ENCODE data around the gene SCN3B.

SCN3B gene

GRCh38 chr11:123584737-123585136, 69.7 kb downstream of the SCN3B start:
- H3K79me2 ChIP-seq (ENCODE audit: insufficient read depth, low read length) = no peaks in the 10 kb centered on the region
- no peaks in the 10 kb centered on the region for H3K27me3 ChIP-seq (ENCODE audit: insufficient read depth, low read length)

GRCh38 chr11:123584186-123584585, 70.2 kb downstream of the SCN3B start:
- TF ChIP-seq CTCF (IDR thresholded peaks at IDR 0.05; ENCODE audit: low read length) (no peak), EZH2 (IDR thresholded peaks at IDR 0.05; ENCODE audit: borderline replicate concordance, low read length) (no peak)
- no peak overlapping the region for H3K4me3 ChIP-seq (ENCODE audit: low read depth, low read length, poor library complexity, severe bottlenecking)
- no peak overlapping the region for H3K4me2 ChIP-seq (ENCODE audit: low read length)
- no peak overlapping the region for H2AFZ ChIP-seq (ENCODE audit: low read length)
- no peak overlapping the region for H3K27ac ChIP-seq (ENCODE audit: low read depth, low read length, poor library complexity, severe bottlenecking)
- no peaks in the 10 kb centered on the region for H3K4me1 ChIP-seq (ENCODE audit: insufficient read depth, low read length, severe bottlenecking)
- no peak overlapping the region for H3K9ac ChIP-seq (ENCODE audit: low read length)
- no peaks in the 10 kb centered on the region for H3F3A ChIP-seq (ENCODE audit: insufficient read depth, low read length)
- H3K27me3 ChIP-seq (ENCODE audit: insufficient read depth, low read length) = no peaks in the 10 kb centered on the region
- no peaks in the 10 kb centered on the region for H3K9me2 ChIP-seq (ENCODE audit: low read depth, low read length)
- H3K9me3 ChIP-seq (ENCODE audit: low read length) = no peaks in the 10 kb centered on the region
- H3K36me3 ChIP-seq (ENCODE audit: insufficient read depth, low read length) = no peaks in the 10 kb centered on the region
- no peaks in the 10 kb centered on the region for H4K20me1 ChIP-seq (ENCODE audit: insufficient read depth, low read length)
- H3K79me2 ChIP-seq (ENCODE audit: insufficient read depth, low read length) = no peaks in the 10 kb centered on the region

More at GRCh38 chr11:123584737-123585136, 69.7 kb downstream of the SCN3B start:
- Histone ChIP-seq H3K9ac (ENCODE audit: low read length) (no peak overlapping the region), H3K9me3 (ENCODE audit: low read length) (no peaks in the 10 kb centered on the region), H3K4me3 (ENCODE audit: low read depth, low read length, poor library complexity, severe bottlenecking) (no peak overlapping the region), H3K4me2 (ENCODE audit: low read length) (no peak overlapping the region), H3K4me1 (ENCODE audit: insufficient read depth, low read length, severe bottlenecking) (no peaks in the 10 kb centered on the region), H3K9me2 (ENCODE audit: low read depth, low read length) (no peaks in the 10 kb centered on the region), H3K27ac (ENCODE audit: low read depth, low read length, poor library complexity, severe bottlenecking) (no peak overlapping the region), H2AFZ (ENCODE audit: low read length) (no peak overlapping the region), H3K36me3 (ENCODE audit: insufficient read depth, low read length) (no peaks in the 10 kb centered on the region), H3F3A (ENCODE audit: insufficient read depth, low read length) (no peaks in the 10 kb centered on the region), H4K20me1 (ENCODE audit: insufficient read depth, low read length) (no peaks in the 10 kb centered on the region)
- TF ChIP-seq CTCF (IDR thresholded peaks at IDR 0.05; ENCODE audit: low read length) = no peak
- TF ChIP-seq EZH2 (IDR thresholded peaks at IDR 0.05; ENCODE audit: borderline replicate concordance, low read length) = no peak

- Histone ChIP-seq H3K36me3 (ENCODE audit: insufficient read depth, low read length) (no peaks in the 10 kb centered on the region), H3K4me1 (ENCODE audit: insufficient read depth, low read length, severe bottlenecking) (no peaks in the 10 kb centered on the region), H3F3A (ENCODE audit: insufficient read depth, low read length) (no peaks in the 10 kb centered on the region), H3K4me2 (ENCODE audit: low read length) (no peak overlapping the region), H3K9me2 (ENCODE audit: low read depth, low read length) (no peaks in the 10 kb centered on the region), H3K4me3 (ENCODE audit: low read depth, low read length, poor library complexity, severe bottlenecking) (no peak overlapping the region), H3K79me2 (ENCODE audit: insufficient read depth, low read length) (no peaks in the 10 kb centered on the region), H3K27ac (ENCODE audit: low read depth, low read length, poor library complexity, severe bottlenecking) (no peak overlapping the region), H4K20me1 (ENCODE audit: insufficient read depth, low read length) (no peaks in the 10 kb centered on the region), H3K9ac (ENCODE audit: low read length) (no peak overlapping the region), H3K9me3 (ENCODE audit: low read length) (no peaks in the 10 kb centered on the region), H3K27me3 (ENCODE audit: insufficient read depth, low read length) (no peaks in the 10 kb centered on the region), H2AFZ (ENCODE audit: low read length) (no peak overlapping the region)
- TF ChIP-seq CTCF (IDR thresholded peaks at IDR 0.05; ENCODE audit: low read length) (no peak), EZH2 (IDR thresholded peaks at IDR 0.05; ENCODE audit: borderline replicate concordance, low read length) (no peak)
Observed at GRCh38 chr11:123582992-123583504, 71.4 kb downstream of the SCN3B start.

Measured in OCI-LY1 (cell line).